Activated CD8-positive, alpha-beta T cell treated with anti-CD3 and anti-CD28 coated beads for 36 hours (primary cell): ENCODE data around the gene LPAR1. TPM values are rescaled to one million over a fixed set of nuclear protein-coding genes. Genes with fewer than 3 reads are reported as not detected.

Source experiments
- ATAC-seq: fragments of 200-7000 bp; cut with Tn5 transposase; one replicate; pipeline ENCODE4 v1.10.0; 2021; ENCODE audit warnings: mild to moderate bottlenecking, moderate library complexity
- CTCF ChIA-PET: fragments of 350-600 bp; sonication (Branson Sonifier 250); formaldehyde crosslinking; loops from one replicate; lab custom pipeline; 2021; ENCODE audit warnings: antibody characterized with exemption; lab: Charles Lee
- POLR2A ChIA-PET: fragments of 350-600 bp; sonication (Branson Sonifier 250); formaldehyde crosslinking; loops from one replicate; lab custom pipeline; 2021; ENCODE audit warnings: antibody characterized with exemption; lab: Charles Lee
- DNase-seq: peaks from one replicate; pipeline ENCODE4 v3.0.0-alpha.2; 2020
- H3K27ac Mint-ChIP-seq: one replicate; pipeline ENCODE4 v1.8.0; 2021; ENCODE audit warnings: mild to moderate bottlenecking, mixed read lengths
- H3K27me3 Mint-ChIP-seq: one replicate; pipeline ENCODE4 v1.8.0; 2021; ENCODE audit warnings: mixed read lengths
- H3K36me3 Mint-ChIP-seq: one replicate; pipeline ENCODE4 v1.8.0; 2021; ENCODE audit warnings: low read depth, mixed read lengths
- H3K4me1 Mint-ChIP-seq: one replicate; pipeline ENCODE4 v1.8.0; 2021; ENCODE audit warnings: low read depth, mixed read lengths
- H3K4me3 Mint-ChIP-seq: one replicate; pipeline ENCODE4 v1.8.0; 2021; ENCODE audit warnings: mild to moderate bottlenecking, moderate library complexity, mixed read lengths
- H3K9me3 Mint-ChIP-seq: one replicate; pipeline ENCODE4 v1.8.0; 2021; ENCODE audit warnings: mixed read lengths
- intact Hi-C: fragments of 100-400 bp; cut with micrococcal nuclease; formaldehyde crosslinking; loops from one replicate; pipeline ENCODE4 v1.10.0; 2022
- total RNA-seq, 2 experiments: library from RNA; stranded (reverse); gene quantifications; one replicate each; pipeline ENCODE4 v1.2.3, GENCODE V29; 2021
- TF ChIP-seq, protein P1 (sequence below): fragments of 200-600 bp; IDR thresholded peaks from one replicate; pipeline ENCODE4 v1.8.0; 2022; ENCODE audit warnings: antibody characterized with exemption, mild to moderate bottlenecking

Gene LPAR1
- total RNA-seq, 2 experiments from 2014 or later, result not detected

DNA sequence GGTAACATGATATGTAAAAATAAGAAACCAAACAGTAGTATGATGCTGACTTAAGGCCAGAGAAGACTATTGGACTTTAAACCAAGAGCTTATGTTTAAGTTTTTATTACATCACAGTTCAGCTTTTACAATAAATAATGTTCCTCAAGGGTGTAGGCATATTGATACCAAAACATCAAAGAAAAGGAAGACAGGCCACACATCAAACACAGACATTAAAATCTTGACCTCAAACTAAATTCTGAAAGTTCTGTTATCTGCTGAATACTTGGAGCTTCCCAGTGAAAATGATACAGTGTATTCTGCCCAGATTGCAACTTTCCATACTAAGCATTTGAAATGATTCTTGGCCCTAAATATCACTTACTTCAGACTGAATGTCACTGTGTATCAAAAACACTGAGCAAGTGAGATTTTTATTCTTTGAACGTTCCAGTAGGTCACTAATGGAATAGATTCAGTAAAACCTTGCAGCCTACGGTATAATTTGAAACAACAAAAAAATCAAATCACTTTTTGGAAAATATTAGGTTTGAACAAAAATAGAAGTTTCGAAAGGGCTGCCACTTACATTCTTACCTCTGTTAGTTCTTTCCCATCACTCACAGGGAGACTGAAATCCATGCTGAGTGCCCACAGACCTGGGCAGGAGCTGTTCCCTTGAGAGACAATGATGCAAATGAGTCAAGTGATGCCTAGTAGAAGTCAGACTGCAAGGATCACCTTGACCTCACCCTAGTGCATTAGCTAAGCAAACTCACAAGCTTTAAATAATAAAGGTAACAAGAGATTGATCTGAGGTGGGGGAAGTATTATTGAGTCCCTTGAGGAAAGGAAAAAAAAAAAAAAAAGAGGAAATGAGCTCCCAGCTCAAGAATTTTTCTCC, 2.5 kb downstream of the LPAR1 start:
- no peaks in the 10 kb centered on the region for H3K9me3 Mint-ChIP-seq
- CTCF ChIA-PET, result interaction anchor here (1.0 kb wide), 1 partner anchor 730 kb away, joined by 3 read pairs; no protein-coding TSS in a partner anchor
- intact Hi-C loops, result loop anchor here (10.0 kb wide), 1 partner anchor 259 kb away; no protein-coding TSS in a partner anchor

DNA sequence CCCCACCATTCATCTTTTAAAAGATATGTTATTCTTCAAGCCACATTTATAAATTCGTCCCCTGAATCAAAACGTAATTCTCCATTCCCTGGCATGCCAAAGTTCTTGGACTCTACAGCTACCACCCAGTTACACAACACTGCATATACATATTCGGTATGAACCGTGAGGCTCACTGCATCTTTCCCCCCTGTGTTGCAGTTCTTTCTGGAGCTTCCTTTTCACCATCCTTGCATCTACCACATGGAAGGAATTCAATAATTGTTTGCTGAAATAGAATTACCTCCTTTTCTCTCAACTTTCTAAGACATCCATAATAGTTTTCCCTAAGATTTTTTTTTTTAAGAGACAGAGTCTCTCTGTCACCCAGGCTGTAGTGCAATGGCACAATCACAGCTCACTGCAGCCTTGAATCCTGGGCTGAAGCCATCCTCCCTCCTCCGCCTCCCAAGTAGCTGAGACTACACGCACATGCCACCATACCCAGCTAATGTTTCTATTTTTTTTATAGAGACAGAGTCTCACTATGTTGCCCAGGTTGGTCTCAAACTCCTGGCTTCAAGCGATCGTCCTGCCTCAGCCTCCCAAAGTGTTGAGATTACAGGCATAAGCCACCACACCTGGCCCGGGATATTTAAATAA, 3.3 kb downstream of the LPAR1 start:
- no peak for DNase-seq
- ATAC-seq, result no peak
- ChIA-PET POLR2A (no interaction called here), CTCF (no interaction called here)
- Mint-ChIP-seq H3K4me1 (peaks cover 10% of the 10 kb centered on the region), H3K27ac (no peak overlapping the region), H3K36me3 (no peaks in the 10 kb centered on the region), H3K27me3 (peaks cover 33% of the 10 kb centered on the region), H3K9me3 (no peaks in the 10 kb centered on the region), H3K4me3 (no peak overlapping the region)
- TF ChIP-seq, protein P1, sequence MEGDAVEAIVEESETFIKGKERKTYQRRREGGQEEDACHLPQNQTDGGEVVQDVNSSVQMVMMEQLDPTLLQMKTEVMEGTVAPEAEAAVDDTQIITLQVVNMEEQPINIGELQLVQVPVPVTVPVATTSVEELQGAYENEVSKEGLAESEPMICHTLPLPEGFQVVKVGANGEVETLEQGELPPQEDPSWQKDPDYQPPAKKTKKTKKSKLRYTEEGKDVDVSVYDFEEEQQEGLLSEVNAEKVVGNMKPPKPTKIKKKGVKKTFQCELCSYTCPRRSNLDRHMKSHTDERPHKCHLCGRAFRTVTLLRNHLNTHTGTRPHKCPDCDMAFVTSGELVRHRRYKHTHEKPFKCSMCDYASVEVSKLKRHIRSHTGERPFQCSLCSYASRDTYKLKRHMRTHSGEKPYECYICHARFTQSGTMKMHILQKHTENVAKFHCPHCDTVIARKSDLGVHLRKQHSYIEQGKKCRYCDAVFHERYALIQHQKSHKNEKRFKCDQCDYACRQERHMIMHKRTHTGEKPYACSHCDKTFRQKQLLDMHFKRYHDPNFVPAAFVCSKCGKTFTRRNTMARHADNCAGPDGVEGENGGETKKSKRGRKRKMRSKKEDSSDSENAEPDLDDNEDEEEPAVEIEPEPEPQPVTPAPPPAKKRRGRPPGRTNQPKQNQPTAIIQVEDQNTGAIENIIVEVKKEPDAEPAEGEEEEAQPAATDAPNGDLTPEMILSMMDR, result no peak
- intact Hi-C loops, result loop anchor here (10.0 kb wide), 1 partner anchor 260 kb away; no protein-coding TSS in a partner anchor

More for the DNA sequence above, 2.5 kb downstream of the LPAR1 start:
- POLR2A ChIA-PET, result no interaction called here
- TF ChIP-seq, protein P1, result no peak
- H3K27ac Mint-ChIP-seq, result no peak overlapping the region
- no peak for ATAC-seq
- peaks cover 33% of the 10 kb centered on the region for H3K27me3 Mint-ChIP-seq
- DNase-seq, result no peak
- no peak overlapping the region for H3K4me3 Mint-ChIP-seq
- H3K4me1 Mint-ChIP-seq, result peaks cover 10% of the 10 kb centered on the region
- no peaks in the 10 kb centered on the region for H3K36me3 Mint-ChIP-seq

DNA sequence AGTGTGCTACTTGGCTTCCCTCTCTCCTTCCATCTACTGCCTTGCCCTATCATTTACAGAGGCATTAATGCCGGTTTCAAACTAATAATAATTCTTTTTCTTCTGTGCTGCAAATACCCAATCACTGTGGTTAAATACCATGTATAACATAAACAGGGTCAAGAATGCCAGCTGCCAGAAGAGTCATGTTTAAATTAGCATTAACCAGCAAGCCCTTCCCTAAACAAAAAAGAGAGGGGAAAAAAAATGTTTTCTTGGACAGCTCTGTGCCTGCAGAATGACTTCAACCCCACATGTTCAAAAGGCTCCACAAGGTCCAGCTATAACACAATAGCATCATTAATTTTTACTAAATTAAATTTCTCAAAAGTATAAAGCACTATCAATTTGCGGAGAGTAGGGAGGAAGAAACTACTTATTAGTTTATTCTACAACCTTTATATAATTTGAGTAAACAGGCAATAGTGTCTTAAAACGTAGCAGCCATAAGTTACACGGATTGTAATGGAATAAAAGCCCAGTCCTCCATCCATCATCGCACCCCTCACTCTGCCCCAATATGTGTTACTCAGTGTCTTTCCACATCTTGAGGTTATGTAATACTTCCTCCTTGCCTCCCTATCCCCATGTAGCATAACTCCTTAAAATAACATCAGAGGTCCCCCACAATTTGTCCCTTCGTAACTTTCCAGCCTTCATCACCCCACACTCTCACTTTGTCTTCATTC, 3.9 kb downstream of the LPAR1 start:
- Mint-ChIP-seq H3K4me3 (no peak overlapping the region), H3K4me1 (peaks cover 10% of the 10 kb centered on the region), H3K27ac (no peak overlapping the region), H3K9me3 (no peaks in the 10 kb centered on the region), H3K36me3 (no peaks in the 10 kb centered on the region), H3K27me3 (peaks cover 31% of the 10 kb centered on the region)
- DNase-seq (no peak), ATAC-seq (no peak)
- ChIA-PET CTCF (no interaction called here), POLR2A (no interaction called here)
- TF ChIP-seq, protein P1, result no peak
- intact Hi-C loops, result loop anchor here (10.0 kb wide), 1 partner anchor 260 kb away; no protein-coding TSS in a partner anchor

DNA sequence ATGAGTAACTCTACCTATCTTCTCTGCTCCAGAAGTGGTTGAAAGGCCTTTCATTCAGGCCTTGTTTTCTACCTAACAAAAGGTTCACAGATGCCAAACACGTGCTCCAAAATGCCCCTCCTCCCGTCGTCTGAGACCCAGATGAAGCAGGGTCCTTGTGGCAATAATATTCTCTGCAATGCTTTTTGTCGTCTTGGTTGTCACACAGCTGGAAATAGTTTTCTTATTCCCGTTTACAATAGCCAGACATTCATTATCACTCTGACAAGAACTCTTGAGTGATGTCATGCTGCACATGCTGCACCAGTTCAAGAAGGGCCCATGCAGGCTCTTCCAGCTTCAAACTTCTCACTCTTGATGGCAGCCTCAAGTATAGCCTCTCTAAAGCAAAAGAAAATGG, 7.8 kb downstream of the LPAR1 start:
- no peak overlapping the region for H3K4me3 Mint-ChIP-seq
- TF ChIP-seq, protein P1, result no peak
- no peaks in the 10 kb centered on the region for H3K9me3 Mint-ChIP-seq
- peaks cover 6% of the 10 kb centered on the region for H3K27me3 Mint-ChIP-seq
- intact Hi-C loops, result loop anchor here (10.0 kb wide), 1 partner anchor 264 kb away; no protein-coding TSS in a partner anchor
- ChIA-PET CTCF (no interaction called here), POLR2A (no interaction called here)
- DNase-seq (no peak), ATAC-seq (no peak)
- H3K27ac Mint-ChIP-seq, result no peak overlapping the region
- no peaks in the 10 kb centered on the region for H3K4me1 Mint-ChIP-seq
- no peaks in the 10 kb centered on the region for H3K36me3 Mint-ChIP-seq
